MM.1S (cell line): ENCODE results near the gene P2RY6.

Source experiments
- CTCF ChIP-seq: fragments of 300-600 bp; sonication (generic); IDR thresholded peaks from 2 replicates; pipeline ENCODE4 v1.5.1; 2016; ENCODE audit warnings: antibody characterized with exemption, low read length, mixed read lengths
- EZH2 ChIP-seq: fragments of 300-600 bp; sonication (generic); optimal IDR thresholded peaks from 2 replicates; pipeline ENCODE3; 2017; ENCODE audit warnings: low read depth, mild to moderate bottlenecking, antibody characterized with exemption, low read length, mixed read lengths

GRCh38 chr11:73315293-73316020 is 43.3 kb downstream of the P2RY6 start:
- TF ChIP-seq CTCF (no peak), EZH2 (no peak)
